A549 (cell line): ENCODE data around the gene RAMACL. TPM values are rescaled to one million over a fixed set of nuclear protein-coding genes. Genes with fewer than 3 reads are reported as not detected.

Experiments used
- ATAC-seq, 2 experiments: fragments of 200-7000 bp in 1 of 2; fragments of >200 bp in 1 of 2; cut with Nextera tagmentation in 1 of 2; cut with Tn5 transposase in 1 of 2; 3 replicates each; pipeline versions ENCODE4 v1.8.0 to v1.9.1; 2018 to 2020; ENCODE audit warnings: mild to moderate bottlenecking in 1 of 2, moderate library complexity in 1 of 2
- CTCF ChIA-PET: fragments of 300-600 bp; sonication (Branson Sonifier 250); formaldehyde crosslinking; extraction: SDS; loops from one replicate; lab custom pipeline; 2021; ENCODE audit warnings: antibody characterized with exemption, inconsistent platforms; lab: Yijun Ruan, JAX
- POLR2A ChIA-PET: fragments of 350-600 bp; formaldehyde crosslinking; extraction: SDS; loops from one replicate; lab custom pipeline; 2021; ENCODE audit warnings: antibody characterized with exemption, inconsistent platforms; lab: Yijun Ruan, JAX
- DNase-seq, 2 experiments: peaks; one replicate each; pipeline versions ENCODE4 v3.0.0 to v3.0.0-alpha.2; 2011 to 2016; ENCODE audit warnings: low read depth in 1 of 2, low spot score in 1 of 2
- FAIRE-seq: peaks from 2 replicates; lab custom pipeline; 2011; peaks lifted over from hg19 to GRCh38; lab: Jason Lieb, UNC
- H3K27ac ChIP-seq, 2 experiments: fragments of >200 bp; sonication (Bioruptor Twin); formaldehyde crosslinking; 3 replicates each; pipeline ENCODE4 v1.5.1; 2016 to 2017
- H3K4me1 ChIP-seq: fragments of >200 bp; sonication (Bioruptor Twin); formaldehyde crosslinking; 3 replicates; pipeline ENCODE4 v1.6.1; 2016
- H3K4me2 ChIP-seq: fragments of >200 bp; sonication (Bioruptor Twin); formaldehyde crosslinking; 3 replicates; pipeline ENCODE4 v1.6.1; 2016
- H3K4me3 ChIP-seq: fragments of >200 bp; sonication (Bioruptor Twin); formaldehyde crosslinking; 3 replicates; pipeline ENCODE4 v1.5.1; 2016
- H3K9me3 ChIP-seq: fragments of >200 bp; sonication (Bioruptor Twin); formaldehyde crosslinking; 3 replicates; pipeline ENCODE4 v1.6.1; 2016
- BHLHE40 ChIP-seq: IDR thresholded peaks from 2 replicates; pipeline ENCODE4 v1.6.1; 2012; ENCODE audit warnings: low read depth, low read length, inconsistent platforms
- CBX2 ChIP-seq: fragments of 200-600 bp; sonication (generic); IDR thresholded peaks from 2 replicates; pipeline ENCODE4 v1.6.1; 2016; ENCODE audit warnings: low read depth, mild to moderate bottlenecking, borderline replicate concordance
- CBX8 ChIP-seq: fragments of 200-600 bp; sonication (generic); IDR thresholded peaks from 2 replicates; pipeline ENCODE4 v1.6.1; 2016
- CHD2 ChIP-seq: fragments of 150-350 bp; IDR thresholded peaks from 2 replicates; pipeline ENCODE4 v1.6.1; 2014; ENCODE audit warnings: low read length; ENCODE audit not compliant: partially characterized antibody
- EHF ChIP-seq: fragments of 250-450 bp; sonication (Bioruptor Pico); IDR thresholded peaks from 2 replicates; pipeline ENCODE4 v1.5.0; 2020; ENCODE audit warnings: mild to moderate bottlenecking
- ESRRA ChIP-seq: fragments of 150-350 bp; IDR thresholded peaks from 2 replicates; pipeline ENCODE4 v1.6.1; 2014; ENCODE audit warnings: mild to moderate bottlenecking, low read length, borderline replicate concordance
- GATA3 ChIP-seq: IDR thresholded peaks from 2 replicates; pipeline ENCODE4 v1.6.1; 2012; ENCODE audit warnings: borderline replicate concordance
- HEYL ChIP-seq: fragments of 250-450 bp; sonication (Bioruptor Pico); IDR thresholded peaks from 2 replicates; pipeline ENCODE4 v1.8.0; 2021; ENCODE audit warnings: mild to moderate bottlenecking, moderate library complexity
- HOXA7 ChIP-seq: fragments of 250-450 bp; sonication (Bioruptor Pico); IDR thresholded peaks from 2 replicates; pipeline ENCODE4 v1.5.0; 2020; ENCODE audit warnings: mild to moderate bottlenecking, moderate library complexity
- KDM5A ChIP-seq: fragments of 200-600 bp; sonication (generic); IDR thresholded peaks from 2 replicates; pipeline ENCODE4 v1.6.1; 2016; ENCODE audit warnings: antibody characterized with exemption, mild to moderate bottlenecking
- MAFK ChIP-seq: fragments of 450-650 bp; IDR thresholded peaks from 2 replicates; pipeline ENCODE4 v1.6.1; 2014; ENCODE audit not compliant: partially characterized antibody
- MAZ ChIP-seq: fragments of 150-350 bp; IDR thresholded peaks from 2 replicates; pipeline ENCODE4 v1.6.1; 2014; ENCODE audit warnings: antibody characterized with exemption, low read depth, low read length, borderline replicate concordance
- MYC ChIP-seq: IDR thresholded peaks from 2 replicates; pipeline ENCODE4 v1.6.1; 2012; ENCODE audit warnings: mild to moderate bottlenecking, inconsistent platforms, low read length, improper control_type of control experiment, borderline replicate concordance
- NPAS2 ChIP-seq: fragments of 250-450 bp; sonication (Bioruptor Pico); IDR thresholded peaks from 2 replicates; pipeline ENCODE4 v1.8.0; 2022; ENCODE audit warnings: mild to moderate bottlenecking, moderate library complexity, borderline replicate concordance
- POLR2AphosphoS2 ChIP-seq: conservative IDR thresholded peaks from 2 replicates; pipeline ENCODE4 v1.6.1; 2012; ENCODE audit warnings: low read length, improper control_type of control experiment, inconsistent platforms
- RCOR1 ChIP-seq: fragments of 150-350 bp; IDR thresholded peaks from 2 replicates; pipeline ENCODE4 v1.6.1; 2014; ENCODE audit warnings: antibody characterized with exemption, low read length, low read depth
- RNF2 ChIP-seq: fragments of 200-600 bp; sonication (generic); IDR thresholded peaks from 2 replicates; pipeline ENCODE4 v1.6.1; 2016; ENCODE audit warnings: low read depth, mild to moderate bottlenecking, antibody characterized with exemption, moderate library complexity, borderline replicate concordance
- SMC3 ChIP-seq: fragments of >200 bp; sonication (Bioruptor Twin); formaldehyde crosslinking; IDR thresholded peaks from 3 replicates; pipeline ENCODE4 v1.6.1; 2018; ENCODE audit warnings: inconsistent platforms
- ZFP36 ChIP-seq: fragments of 450-650 bp; IDR thresholded peaks from 2 replicates; pipeline ENCODE4 v1.6.1; 2014; ENCODE audit warnings: borderline replicate concordance; ENCODE audit not compliant: partially characterized antibody
- WGBS: methylation state at CpG from one replicate; pipeline ENCODE4 v1.1.6; 2017; ENCODE audit errors: missing lambda C conversion rate; 5-methylcytosine and 5-hydroxymethylcytosine counted together
- polyA plus RNA-seq, 4 experiments: library from polyadenylated mRNA; depleted of rRNA in 3 of 4; stranded (reverse); fragments of >200 nt; fragmentation: RNase III in 1 of 4; extraction: RNeasy Plus Mini Kit Qiagen cat#74134 plus additional on column Dnase treatment in 1 of 4; gene quantifications; 2 replicates in 3 of 4; 3 replicates in 1 of 4; pipeline ENCODE4 v1.2.3, GENCODE V29; 2011 to 2017
- TF ChIP-seq, protein P1 (sequence below): IDR thresholded peaks from 2 replicates; pipeline ENCODE4 v1.6.1; 2012; ENCODE audit warnings: low read depth, borderline replicate concordance
- TF ChIP-seq, protein P2 (sequence below): fragments of 150-350 bp; IDR thresholded peaks from 2 replicates; pipeline ENCODE4 v1.6.1; 2014; ENCODE audit warnings: low read depth, mild to moderate bottlenecking, low read length
- TF ChIP-seq, protein P3 (sequence below): fragments of 250-450 bp; sonication (Bioruptor Pico); IDR thresholded peaks from 2 replicates; pipeline ENCODE4 v1.5.0; 2020; ENCODE audit warnings: low read depth, mild to moderate bottlenecking, moderate library complexity
- TF ChIP-seq, protein P4 (sequence below): IDR thresholded peaks from 2 replicates; pipeline ENCODE4 v1.6.1; 2012
- TF ChIP-seq, protein P5 (sequence below): fragments of >200 bp; sonication (Bioruptor Twin); formaldehyde crosslinking; IDR thresholded peaks from 3 replicates; pipeline ENCODE4 v1.5.1; 2016
- TF ChIP-seq, protein P6 (sequence below): fragments of 200-600 bp; sonication (generic); IDR thresholded peaks from 2 replicates; pipeline ENCODE4 v1.6.1; 2016; ENCODE audit warnings: antibody characterized with exemption, mild to moderate bottlenecking, moderate library complexity

The RAMACL gene
- polyA plus RNA-seq, 2 of the 4 experiments (the other 2 are of a cell fraction): 0.08 to 0.67 TPM

DNA sequence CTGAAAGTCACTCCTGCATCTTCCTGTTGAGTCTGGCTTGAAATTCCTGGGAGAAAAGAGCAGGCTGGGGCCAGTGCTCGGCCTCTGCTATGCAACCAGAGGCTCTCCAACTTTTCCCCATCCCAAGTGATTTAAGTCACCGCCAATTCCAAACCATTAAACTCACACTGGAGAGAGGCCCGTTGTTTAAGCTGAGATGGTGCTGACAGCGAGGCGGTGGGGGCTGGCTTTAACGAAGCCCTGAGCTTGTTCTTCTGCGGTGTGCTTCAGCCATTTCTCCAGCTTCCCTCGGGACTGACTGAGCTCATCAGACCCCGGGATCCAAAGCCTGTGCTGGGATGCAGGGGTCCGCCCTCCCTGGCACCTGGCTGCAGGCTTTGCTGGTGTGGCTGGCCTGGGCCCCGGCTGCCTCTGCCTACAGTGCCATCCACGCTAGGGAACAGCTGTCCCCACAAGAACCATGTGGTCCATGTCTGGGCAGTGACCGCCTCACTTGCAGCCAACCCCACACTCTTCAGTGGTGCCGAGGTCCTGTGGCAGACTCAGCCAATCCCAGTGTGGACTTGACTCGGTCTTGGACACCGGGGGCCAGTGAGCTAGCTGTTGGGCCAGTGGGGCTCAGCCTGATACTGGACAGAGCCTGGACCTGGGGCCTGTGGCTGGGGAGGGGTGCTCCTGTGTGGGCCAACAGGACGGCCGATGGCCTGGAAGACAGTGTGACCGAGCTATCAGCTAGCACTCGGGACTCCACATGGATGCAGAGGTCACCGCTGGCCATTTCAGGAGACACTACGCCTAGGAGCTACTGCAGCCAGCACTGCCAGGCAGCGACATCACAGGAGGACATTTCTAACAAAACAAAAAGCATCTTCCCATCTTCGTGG is 21.2 kb downstream of the RAMACL start:
- Histone ChIP-seq H3K4me1 (no peaks in the 10 kb centered on the region), H3K4me3 (no peak overlapping the region), H3K4me2 (no peak overlapping the region), H3K27ac (no peak overlapping the region), H3K9me3 (no peaks in the 10 kb centered on the region)
- no peak for DNase-seq
- ChIA-PET POLR2A (no interaction called here), CTCF (no interaction called here)
- TF ChIP-seq BHLHE40 (no peak), ZFP36 (no peak), RNF2 (no peak), CHD2 (no peak), EHF (CRISPR knock-in tag) (no peak), SMC3 (no peak), KDM5A (no peak), ESRRA (no peak), NPAS2 (CRISPR knock-in tag) (no peak), RCOR1 (no peak)
- TF ChIP-seq, protein P1, sequence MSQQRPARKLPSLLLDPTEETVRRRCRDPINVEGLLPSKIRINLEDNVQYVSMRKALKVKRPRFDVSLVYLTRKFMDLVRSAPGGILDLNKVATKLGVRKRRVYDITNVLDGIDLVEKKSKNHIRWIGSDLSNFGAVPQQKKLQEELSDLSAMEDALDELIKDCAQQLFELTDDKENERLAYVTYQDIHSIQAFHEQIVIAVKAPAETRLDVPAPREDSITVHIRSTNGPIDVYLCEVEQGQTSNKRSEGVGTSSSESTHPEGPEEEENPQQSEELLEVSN: no peak
- TF ChIP-seq, protein P2, sequence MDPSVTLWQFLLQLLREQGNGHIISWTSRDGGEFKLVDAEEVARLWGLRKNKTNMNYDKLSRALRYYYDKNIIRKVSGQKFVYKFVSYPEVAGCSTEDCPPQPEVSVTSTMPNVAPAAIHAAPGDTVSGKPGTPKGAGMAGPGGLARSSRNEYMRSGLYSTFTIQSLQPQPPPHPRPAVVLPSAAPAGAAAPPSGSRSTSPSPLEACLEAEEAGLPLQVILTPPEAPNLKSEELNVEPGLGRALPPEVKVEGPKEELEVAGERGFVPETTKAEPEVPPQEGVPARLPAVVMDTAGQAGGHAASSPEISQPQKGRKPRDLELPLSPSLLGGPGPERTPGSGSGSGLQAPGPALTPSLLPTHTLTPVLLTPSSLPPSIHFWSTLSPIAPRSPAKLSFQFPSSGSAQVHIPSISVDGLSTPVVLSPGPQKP: no peak
- TF ChIP-seq, protein P3, sequence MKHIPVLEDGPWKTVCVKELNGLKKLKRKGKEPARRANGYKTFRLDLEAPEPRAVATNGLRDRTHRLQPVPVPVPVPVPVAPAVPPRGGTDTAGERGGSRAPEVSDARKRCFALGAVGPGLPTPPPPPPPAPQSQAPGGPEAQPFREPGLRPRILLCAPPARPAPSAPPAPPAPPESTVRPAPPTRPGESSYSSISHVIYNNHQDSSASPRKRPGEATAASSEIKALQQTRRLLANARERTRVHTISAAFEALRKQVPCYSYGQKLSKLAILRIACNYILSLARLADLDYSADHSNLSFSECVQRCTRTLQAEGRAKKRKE: no peak
- 58% methylated on average over 9 of the region's 24 CpGs for WGBS
- ATAC-seq: no peak
- no peak for FAIRE-seq

DNA sequence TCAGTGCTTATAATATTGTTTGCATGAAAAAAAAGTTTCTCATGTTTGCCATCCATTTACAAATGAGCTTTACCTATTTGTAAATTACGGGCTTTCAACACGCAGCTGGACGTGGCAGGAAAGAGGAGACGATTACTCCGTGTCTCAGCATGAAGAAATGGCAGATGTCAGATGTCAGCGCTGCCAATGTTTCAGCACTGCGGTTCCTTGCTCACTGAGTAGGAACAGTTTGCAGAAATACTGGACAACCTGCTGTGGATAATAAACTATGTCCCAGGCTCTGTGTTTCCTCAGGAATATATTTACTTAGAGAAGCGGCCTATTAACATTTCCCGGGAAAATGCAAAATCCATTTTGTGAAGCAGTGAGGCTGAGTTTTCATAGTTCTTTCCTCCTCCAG is 22.7 kb downstream of the RAMACL start:
- Histone ChIP-seq H3K4me1 (no peaks in the 10 kb centered on the region), H3K27ac (no peak overlapping the region), H3K4me2 (no peak overlapping the region), H3K9me3 (no peaks in the 10 kb centered on the region), H3K4me3 (no peak overlapping the region)
- ChIA-PET POLR2A (no interaction called here), CTCF (interaction anchor here (0.6 kb wide), 1 partner anchor 900 kb away, joined by 5 read pairs; no protein-coding TSS in a partner anchor)
- no peak for DNase-seq
- no peak for FAIRE-seq
- ATAC-seq: no peak
- WGBS: 74% methylated on average over 9 of the region's 9 CpGs
- TF ChIP-seq POLR2AphosphoS2: no peak
- no peak for TF ChIP-seq CBX8
- TF ChIP-seq MAZ: no peak
- TF ChIP-seq, protein P4, sequence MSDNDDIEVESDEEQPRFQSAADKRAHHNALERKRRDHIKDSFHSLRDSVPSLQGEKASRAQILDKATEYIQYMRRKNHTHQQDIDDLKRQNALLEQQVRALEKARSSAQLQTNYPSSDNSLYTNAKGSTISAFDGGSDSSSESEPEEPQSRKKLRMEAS: no peak
- no peak for TF ChIP-seq CBX2
- no peak for TF ChIP-seq RCOR1
- TF ChIP-seq, protein P5, sequence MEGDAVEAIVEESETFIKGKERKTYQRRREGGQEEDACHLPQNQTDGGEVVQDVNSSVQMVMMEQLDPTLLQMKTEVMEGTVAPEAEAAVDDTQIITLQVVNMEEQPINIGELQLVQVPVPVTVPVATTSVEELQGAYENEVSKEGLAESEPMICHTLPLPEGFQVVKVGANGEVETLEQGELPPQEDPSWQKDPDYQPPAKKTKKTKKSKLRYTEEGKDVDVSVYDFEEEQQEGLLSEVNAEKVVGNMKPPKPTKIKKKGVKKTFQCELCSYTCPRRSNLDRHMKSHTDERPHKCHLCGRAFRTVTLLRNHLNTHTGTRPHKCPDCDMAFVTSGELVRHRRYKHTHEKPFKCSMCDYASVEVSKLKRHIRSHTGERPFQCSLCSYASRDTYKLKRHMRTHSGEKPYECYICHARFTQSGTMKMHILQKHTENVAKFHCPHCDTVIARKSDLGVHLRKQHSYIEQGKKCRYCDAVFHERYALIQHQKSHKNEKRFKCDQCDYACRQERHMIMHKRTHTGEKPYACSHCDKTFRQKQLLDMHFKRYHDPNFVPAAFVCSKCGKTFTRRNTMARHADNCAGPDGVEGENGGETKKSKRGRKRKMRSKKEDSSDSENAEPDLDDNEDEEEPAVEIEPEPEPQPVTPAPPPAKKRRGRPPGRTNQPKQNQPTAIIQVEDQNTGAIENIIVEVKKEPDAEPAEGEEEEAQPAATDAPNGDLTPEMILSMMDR: no peak
- TF ChIP-seq, protein P6, sequence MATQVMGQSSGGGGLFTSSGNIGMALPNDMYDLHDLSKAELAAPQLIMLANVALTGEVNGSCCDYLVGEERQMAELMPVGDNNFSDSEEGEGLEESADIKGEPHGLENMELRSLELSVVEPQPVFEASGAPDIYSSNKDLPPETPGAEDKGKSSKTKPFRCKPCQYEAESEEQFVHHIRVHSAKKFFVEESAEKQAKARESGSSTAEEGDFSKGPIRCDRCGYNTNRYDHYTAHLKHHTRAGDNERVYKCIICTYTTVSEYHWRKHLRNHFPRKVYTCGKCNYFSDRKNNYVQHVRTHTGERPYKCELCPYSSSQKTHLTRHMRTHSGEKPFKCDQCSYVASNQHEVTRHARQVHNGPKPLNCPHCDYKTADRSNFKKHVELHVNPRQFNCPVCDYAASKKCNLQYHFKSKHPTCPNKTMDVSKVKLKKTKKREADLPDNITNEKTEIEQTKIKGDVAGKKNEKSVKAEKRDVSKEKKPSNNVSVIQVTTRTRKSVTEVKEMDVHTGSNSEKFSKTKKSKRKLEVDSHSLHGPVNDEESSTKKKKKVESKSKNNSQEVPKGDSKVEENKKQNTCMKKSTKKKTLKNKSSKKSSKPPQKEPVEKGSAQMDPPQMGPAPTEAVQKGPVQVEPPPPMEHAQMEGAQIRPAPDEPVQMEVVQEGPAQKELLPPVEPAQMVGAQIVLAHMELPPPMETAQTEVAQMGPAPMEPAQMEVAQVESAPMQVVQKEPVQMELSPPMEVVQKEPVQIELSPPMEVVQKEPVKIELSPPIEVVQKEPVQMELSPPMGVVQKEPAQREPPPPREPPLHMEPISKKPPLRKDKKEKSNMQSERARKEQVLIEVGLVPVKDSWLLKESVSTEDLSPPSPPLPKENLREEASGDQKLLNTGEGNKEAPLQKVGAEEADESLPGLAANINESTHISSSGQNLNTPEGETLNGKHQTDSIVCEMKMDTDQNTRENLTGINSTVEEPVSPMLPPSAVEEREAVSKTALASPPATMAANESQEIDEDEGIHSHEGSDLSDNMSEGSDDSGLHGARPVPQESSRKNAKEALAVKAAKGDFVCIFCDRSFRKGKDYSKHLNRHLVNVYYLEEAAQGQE: no peak
- no peak for TF ChIP-seq MYC
- TF ChIP-seq HEYL: no peak
- no peak for TF ChIP-seq GATA3
- TF ChIP-seq EHF (CRISPR knock-in tag): no peak
- no peak for TF ChIP-seq HOXA7 (CRISPR knock-in tag)
- no peak for TF ChIP-seq NPAS2 (CRISPR knock-in tag)
- no peak for TF ChIP-seq MAFK
